ENCODE measurements around the gene OR5M10. TPM values are rescaled to one million over a fixed set of nuclear protein-coding genes. Genes with fewer than 3 reads are reported as not detected.
A peak's percentile ranks its signal among the peaks of the same experiment; 100 is the strongest.
"Not testable (repeated sequence)": the region's sequence is repeated elsewhere in the genome, so short reads cannot be mapped to it uniquely, and the experiment has no call there.

The OR5M10 gene
- polyA plus RNA-seq (ENCODE audit: insufficient read length): not detected
- long read RNA-seq, donor 1, partial matches to known transcripts: 0 of 1 reads
- long read RNA-seq, donor 1, other reads (novel, unspliced or antisense): 0 of 1 reads
- long read RNA-seq, donor 2: 0 reads
- long read RNA-seq, donor 3: 0 reads
- long read RNA-seq, donor 4: 0 reads
- long read RNA-seq, donor 5: 0 reads
- long read RNA-seq, donor 6: 0 reads
- long read RNA-seq, donor 7: 0 reads
- long read RNA-seq, donor 8: 0 reads

DNA sequence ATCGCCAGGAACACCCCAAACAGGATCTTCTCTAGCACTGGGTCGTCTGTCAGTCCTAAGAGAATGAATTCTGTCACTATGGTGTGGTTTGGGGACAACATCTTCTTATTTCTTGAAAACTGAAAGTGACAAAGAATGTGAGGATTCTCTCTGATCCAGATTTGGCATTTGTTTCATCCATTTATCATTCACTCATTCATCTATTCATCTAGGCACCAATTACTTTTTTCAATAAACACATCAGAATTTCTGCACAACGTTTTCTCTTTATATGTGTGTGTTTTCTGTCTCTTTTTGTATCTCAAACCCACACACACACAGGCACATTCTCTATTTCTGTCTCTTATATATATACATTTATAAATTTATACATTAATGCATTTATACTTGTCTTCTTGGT is at the start of gene OR5M10:
OR5M10 (minus strand) TSS at position 101 of the 400 bp plus-strand sequence; CDS start at position 101, 0 bp downstream.
- no peak for DNase-seq

DNA sequence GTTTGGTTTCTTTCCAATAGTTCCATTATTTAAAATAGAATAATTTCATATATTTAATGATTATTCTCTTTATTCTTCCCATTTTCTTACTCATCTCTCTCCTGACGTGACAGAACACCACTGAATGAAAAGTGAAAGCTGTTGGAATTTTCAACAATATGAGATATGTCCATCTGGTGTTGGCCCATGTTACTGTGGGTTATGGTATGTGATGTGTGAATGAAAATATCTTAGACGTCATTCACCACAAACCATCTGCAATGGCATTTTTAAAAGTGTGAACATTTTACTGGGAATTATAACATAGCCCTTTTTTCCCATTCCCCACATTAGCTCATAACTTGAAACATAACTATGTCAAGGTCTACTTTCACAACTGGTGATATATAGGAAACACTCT is 48.4 kb upstream of the OR5M10 start:
- no peak for DNase-seq

DNA sequence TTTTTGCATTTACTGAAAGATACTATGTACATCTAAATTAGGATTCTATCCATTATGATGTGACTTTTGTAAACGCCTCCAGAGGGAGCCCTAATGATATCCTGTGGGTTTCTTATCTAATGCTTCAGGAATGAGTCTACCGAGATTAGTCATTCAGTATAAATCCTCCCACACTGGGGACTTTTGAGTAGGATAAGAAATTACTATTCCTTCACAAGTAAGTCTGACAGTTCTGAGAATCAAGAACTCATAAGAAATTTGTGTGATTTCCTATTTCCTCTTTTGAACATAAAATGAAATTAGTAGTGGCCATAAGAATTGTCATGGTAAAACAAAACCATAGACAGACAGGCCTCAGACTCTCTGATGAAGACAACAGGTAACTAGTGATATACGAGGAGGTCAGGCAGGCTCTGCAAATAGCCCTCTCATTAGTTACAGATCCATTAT is 47.2 kb upstream of the OR5M10 start:
- peak; percentile 31 for DNase-seq

DNA sequence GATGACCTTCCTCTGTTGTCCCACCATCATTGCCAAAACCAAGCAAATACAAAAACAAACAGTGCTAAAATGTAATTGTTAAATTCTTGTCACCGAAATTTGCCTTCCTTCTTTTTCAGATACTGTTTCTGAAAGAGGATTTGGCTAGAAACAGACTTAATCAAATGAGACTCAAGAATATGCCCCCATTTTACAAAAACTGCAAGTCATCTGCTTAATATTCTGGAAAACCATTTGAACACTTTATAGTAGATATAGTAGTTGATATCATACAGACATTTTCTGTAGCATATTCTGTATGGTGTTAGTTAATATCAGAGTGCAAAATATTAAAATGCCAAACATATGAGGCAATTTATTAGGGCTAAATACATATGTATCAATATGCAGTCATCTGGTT is 33.7 kb upstream of the OR5M10 start:
- no peak for DNase-seq

DNA sequence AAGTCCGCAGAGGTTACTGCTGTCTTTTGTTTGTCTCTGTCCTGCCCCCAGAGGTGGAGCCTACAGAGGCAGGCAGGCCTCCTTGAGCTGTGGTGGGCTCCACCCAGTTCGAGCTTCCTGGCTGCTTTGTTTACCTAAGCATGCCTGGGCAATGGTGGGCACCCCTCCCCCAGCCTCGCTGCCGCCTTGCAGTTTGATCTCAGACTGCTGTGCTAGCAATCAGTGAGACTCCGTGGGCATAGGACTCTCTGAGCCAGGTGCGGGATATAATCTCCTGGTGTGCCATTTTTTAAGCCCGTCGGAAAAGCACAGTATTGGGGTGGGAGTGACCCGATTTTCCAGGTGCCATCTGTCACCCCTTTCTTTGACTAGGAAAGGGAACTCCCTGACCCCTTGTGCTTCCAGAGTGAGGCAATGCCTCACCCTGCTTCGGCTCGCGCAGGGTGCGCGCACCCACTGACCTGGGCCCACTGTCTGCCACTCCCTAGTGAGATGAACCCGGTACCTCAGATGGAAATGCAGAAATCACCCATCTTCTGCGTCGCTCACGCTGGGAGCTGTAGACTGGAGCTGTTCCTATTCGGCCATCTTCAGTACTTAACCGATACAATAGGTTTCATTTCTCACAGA is 14.7 kb upstream of the OR5M10 start:
- not testable (repeated sequence) for DNase-seq

DNA sequence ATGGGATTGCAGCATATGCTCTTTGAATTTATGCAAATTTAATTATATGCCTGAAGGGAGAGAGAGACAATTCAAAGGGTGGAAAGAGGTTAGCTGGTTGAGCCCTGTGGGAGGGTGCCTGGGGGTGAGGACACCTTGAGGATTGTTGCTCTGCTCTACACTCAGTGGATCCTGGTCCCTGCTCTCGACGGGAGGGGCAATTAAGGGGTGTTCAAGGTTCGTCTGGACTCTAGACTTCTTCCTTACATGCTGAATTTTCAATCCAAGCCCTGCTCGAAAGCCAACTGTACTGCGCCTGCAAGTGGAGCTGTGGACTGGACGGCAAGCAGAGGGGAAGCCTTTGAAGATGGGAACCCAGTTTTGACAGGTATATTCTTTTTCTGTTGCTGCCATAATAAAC is 18.9 kb downstream of the OR5M10 start:
- no peak for DNase-seq

DNA sequence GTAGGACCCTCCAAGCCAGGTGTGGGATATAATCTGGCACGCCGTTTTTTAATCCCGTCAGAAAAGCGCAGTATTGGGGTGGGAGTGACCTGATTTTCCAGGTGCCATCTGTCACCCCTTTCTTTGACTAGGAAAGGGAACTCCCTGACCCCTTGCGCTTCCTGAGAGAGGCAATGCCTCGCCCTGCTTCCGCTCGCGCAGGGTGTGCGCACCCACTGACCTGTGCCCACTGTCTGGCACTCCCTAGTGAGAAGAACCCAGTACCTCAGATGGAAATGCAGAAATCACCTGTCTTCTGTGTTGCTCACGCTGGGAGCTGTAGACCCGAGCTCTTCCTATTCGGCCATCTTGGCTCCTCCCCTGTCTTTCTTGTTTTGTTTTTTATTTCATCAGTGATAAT is 22.8 kb downstream of the OR5M10 start:
- not testable (repeated sequence) for DNase-seq

DNA sequence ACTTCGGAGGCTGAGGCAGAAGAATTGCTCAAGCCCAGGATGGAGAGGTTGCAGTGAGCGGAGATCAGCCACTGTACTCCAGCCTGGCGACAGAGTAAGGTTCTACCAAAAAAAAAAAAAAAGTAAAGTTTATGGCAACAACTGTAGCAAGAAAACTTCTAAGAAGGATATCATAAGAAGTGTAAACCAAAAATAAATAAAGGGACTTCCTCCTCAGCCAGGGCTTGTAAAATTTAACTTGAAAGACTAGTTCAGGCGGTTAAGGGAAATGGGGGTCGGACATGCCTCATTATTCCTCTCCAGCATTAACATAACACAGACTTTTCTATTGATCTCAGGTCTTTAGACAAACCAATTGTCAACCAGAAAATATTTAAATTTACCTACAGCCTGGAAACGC is 32.0 kb downstream of the OR5M10 start:
- DNase-seq: no peak

DNA sequence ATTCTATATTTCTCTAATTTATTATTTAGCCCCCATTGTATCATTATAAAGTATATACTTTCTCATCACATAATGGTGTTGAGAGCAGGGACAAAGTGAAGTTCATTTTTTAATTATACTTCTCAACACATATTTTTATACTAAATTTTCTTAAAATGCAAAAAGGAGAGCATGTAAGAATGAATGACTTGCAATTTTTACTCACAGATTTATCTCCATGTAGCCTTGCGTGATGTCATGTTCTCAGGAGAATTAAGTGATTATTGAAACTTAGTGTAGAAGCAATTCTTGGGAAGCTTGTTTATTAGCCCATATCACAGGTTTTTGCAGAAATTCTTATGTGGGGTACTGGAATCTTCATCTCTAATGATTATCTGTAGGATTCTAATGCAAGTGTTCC is 33.8 kb downstream of the OR5M10 start:
- DNase-seq: no peak

DNA sequence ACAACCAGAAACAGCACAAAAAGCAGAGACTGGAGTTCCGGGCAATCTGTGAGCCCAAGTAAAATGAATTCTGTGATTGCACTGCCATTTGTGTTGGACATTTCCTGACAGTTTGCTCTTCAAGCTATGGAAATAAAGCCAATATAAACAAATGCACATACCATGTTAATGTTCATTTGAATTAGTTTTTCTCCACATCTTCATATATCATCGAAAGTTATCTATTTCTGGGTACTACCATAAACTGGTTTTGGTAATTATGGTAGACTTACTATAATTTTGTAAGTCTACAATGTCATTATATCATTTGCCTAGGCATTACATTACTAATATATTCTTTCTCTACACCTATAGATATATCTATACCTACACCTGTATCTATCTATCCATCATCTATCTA is 34.4 kb downstream of the OR5M10 start, which contains the start of gene OR5M11:
OR5M11 (minus strand) TSS at position 101 of the 400 bp plus-strand sequence; CDS start at position 101, 0 bp downstream.
- DNase-seq: no peak

DNA sequence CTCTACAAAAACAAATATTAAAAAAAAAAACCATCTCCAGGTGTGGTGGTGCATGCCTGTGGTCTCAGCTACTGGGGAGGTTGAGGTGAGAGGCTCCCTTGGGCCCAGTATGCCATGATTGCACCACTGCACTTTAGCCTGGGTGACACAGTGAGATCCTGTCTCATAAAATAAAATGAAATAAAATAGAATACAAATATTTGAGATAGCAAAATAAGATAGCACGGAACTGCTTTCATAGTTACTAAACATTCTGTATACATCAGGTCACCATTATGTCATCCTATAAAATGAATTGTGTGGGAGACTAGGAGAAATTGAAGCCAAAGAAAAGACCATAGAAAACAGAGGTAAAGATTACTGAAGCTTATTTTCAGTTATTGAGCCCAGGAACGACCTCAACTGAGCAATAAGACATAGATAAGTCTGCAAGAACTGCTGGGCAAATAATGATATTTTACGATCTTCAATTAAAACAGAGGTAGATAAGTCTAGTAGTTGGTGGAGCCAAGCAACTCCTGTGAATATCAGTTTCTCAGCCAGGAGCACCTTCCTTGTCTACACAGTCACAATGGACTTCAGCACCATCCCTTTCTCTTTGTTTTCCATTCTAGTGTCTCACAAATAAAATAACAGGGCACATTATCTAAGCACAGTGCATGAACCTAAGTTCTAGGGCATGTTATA is 44.3 kb downstream of the OR5M10 start:
- no peak for DNase-seq

DNA sequence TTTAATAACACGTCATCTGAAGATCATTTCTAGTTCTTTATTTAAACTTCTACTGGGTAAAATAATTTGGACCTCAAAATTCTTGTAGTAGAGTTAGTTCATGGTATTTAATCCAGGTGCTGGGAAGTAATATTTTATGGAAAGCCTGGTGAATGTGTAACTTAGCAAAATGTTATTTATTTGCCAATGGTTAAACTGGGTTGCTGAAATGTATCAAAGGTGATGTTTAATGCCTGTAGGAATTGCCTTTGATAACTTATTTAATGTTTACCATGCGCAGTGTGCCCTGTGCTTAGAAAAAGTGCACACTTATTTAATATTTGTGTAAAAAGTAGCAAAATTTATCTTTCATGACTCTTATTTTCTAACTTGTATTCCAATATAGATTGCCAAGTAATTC is 45.7 kb downstream of the OR5M10 start:
- no peak for DNase-seq

Other genes starting within 250 kb of the OR5M10 start
- not detected for gene OR8K1, start 231.7 kb downstream of the OR5M10 start, polyA plus RNA-seq (ENCODE audit: insufficient read length)
- gene OR8J1, start 223.4 kb downstream of the OR5M10 start, polyA plus RNA-seq (ENCODE audit: insufficient read length): not detected
- not detected for gene OR8U1, start 202.1 kb downstream of the OR5M10 start, polyA plus RNA-seq (ENCODE audit: insufficient read length)
- not detected for gene OR5AL1, start 165.0 kb downstream of the OR5M10 start, polyA plus RNA-seq (ENCODE audit: insufficient read length)
- not detected for gene OR5M3, start 104.4 kb downstream of the OR5M10 start, polyA plus RNA-seq (ENCODE audit: insufficient read length)
- gene OR5M8, start 86.4 kb downstream of the OR5M10 start, polyA plus RNA-seq (ENCODE audit: insufficient read length): not detected
- not detected for gene OR5M11, start 34.5 kb downstream of the OR5M10 start, polyA plus RNA-seq (ENCODE audit: insufficient read length)
- not detected for gene OR5M1, start 37.2 kb upstream of the OR5M10 start, polyA plus RNA-seq (ENCODE audit: insufficient read length)
- not detected for gene OR5AP2, start 64.7 kb upstream of the OR5M10 start, polyA plus RNA-seq (ENCODE audit: insufficient read length)
- gene OR5AR1, start 86.0 kb upstream of the OR5M10 start, polyA plus RNA-seq (ENCODE audit: insufficient read length): not detected
- gene OR9G1, start 121.4 kb upstream of the OR5M10 start, polyA plus RNA-seq (ENCODE audit: insufficient read length): not detected
- not detected for gene OR9G4, start 171.0 kb upstream of the OR5M10 start, polyA plus RNA-seq (ENCODE audit: insufficient read length)

Measured in left kidney (tissue), 8 donors.